ENCODE results near the gene ARVCF. TPM values are rescaled to one million over a fixed set of nuclear protein-coding genes. Genes with fewer than 3 reads are reported as not detected.

ARVCF gene
- polyA plus RNA-seq, 1 experiment = 5.6 TPM

GRCh38 chr22:20060700-20061480 lies 44.3 kb upstream of the ARVCF start:
- Histone ChIP-seq H3K4me3 (ENCODE audit: low read depth, low read length) (no peak overlapping the region), H3K27me3 (ENCODE audit: control insufficient read depth, insufficient read depth, low read length) (no peaks in the 10 kb centered on the region), H3K9me3 (ENCODE audit: control insufficient read depth, insufficient read depth, low read length) (no peaks in the 10 kb centered on the region; the same call in 1 of the 2 replicates), H3K27ac (ENCODE audit: low read depth, low read length) (no peak overlapping the region)
- no peak for DNase-seq (ENCODE audit: low read depth, low spot score)
- CTCF ChIA-PET = no interaction called here
- POLR2A ChIA-PET = no interaction called here
- TF ChIP-seq CTCF (IDR thresholded peaks at IDR 0.05; ENCODE audit: low read depth, low read length) = no peak

- DNase-seq (ENCODE audit: low read depth, low spot score) = no peak
- Histone ChIP-seq H3K27ac (ENCODE audit: low read depth, low read length) (no peak overlapping the region), H3K27me3 (ENCODE audit: control insufficient read depth, insufficient read depth, low read length) (no peaks in the 10 kb centered on the region), H3K9me3 (ENCODE audit: control insufficient read depth, insufficient read depth, low read length) (no peaks in the 10 kb centered on the region; the same call in 1 of the 2 replicates), H3K4me3 (ENCODE audit: low read depth, low read length) (no peak overlapping the region)
- TF ChIP-seq CTCF (IDR thresholded peaks at IDR 0.05; ENCODE audit: low read depth, low read length) = no peak
- ChIA-PET CTCF (interaction anchor here (0.6 kb wide), 1 partner anchor 512 kb away, joined by 3 read pairs; no protein-coding TSS in a partner anchor), POLR2A (no interaction called here)
Measured at GRCh38 chr22:20058989-20059770, 42.6 kb upstream of the ARVCF start.

GRCh38 chr22:20057596-20058268 lies 41.1 kb upstream of the ARVCF start:
- ChIA-PET POLR2A (interaction anchor here (0.7 kb wide), 1 partner anchor 32 kb away, joined by 5 read pairs; no protein-coding TSS in a partner anchor), CTCF (no interaction called here)
- H3K27ac ChIP-seq (ENCODE audit: low read depth, low read length) = no peak overlapping the region
- H3K27me3 ChIP-seq (ENCODE audit: control insufficient read depth, insufficient read depth, low read length) = no peaks in the 10 kb centered on the region
- no peak for DNase-seq (ENCODE audit: low read depth, low spot score)
- TF ChIP-seq CTCF (IDR thresholded peaks at IDR 0.05; ENCODE audit: low read depth, low read length) = no peak
- no peaks in the 10 kb centered on the region; the same call in 1 of the 2 replicates for H3K9me3 ChIP-seq (ENCODE audit: control insufficient read depth, insufficient read depth, low read length)
- H3K4me3 ChIP-seq (ENCODE audit: low read depth, low read length) = no peak overlapping the region

- ChIA-PET CTCF (no interaction called here), POLR2A (interaction anchor here (0.6 kb wide), 1 partner anchor 62 kb away, joined by 3 read pairs; no protein-coding TSS in a partner anchor)
- Histone ChIP-seq H3K27ac (ENCODE audit: low read depth, low read length) (no peak overlapping the region), H3K27me3 (ENCODE audit: control insufficient read depth, insufficient read depth, low read length) (no peaks in the 10 kb centered on the region), H3K9me3 (ENCODE audit: control insufficient read depth, insufficient read depth, low read length) (no peaks in the 10 kb centered on the region; the same call in 1 of the 2 replicates), H3K4me3 (ENCODE audit: low read depth, low read length) (no peak overlapping the region)
- DNase-seq (ENCODE audit: low read depth, low spot score) = no peak
- no peak for TF ChIP-seq CTCF (IDR thresholded peaks at IDR 0.05; ENCODE audit: low read depth, low read length)
Measured at GRCh38 chr22:20056696-20057386, 40.2 kb upstream of the ARVCF start.

Measured in AG04450 (cell line).